Glutamatergic neuron (in vitro differentiated cells): ENCODE results near the gene ATP9A. TPM values are rescaled to one million over a fixed set of nuclear protein-coding genes. Genes with fewer than 3 reads are reported as not detected.

ENCODE experiments used
- DNase-seq: peaks from one replicate; pipeline ENCODE4 v3.0.0; 2022
- H3K27ac Mint-ChIP-seq: one replicate; pipeline ENCODE4 v1.8.0; 2020; ENCODE audit warnings: mild to moderate bottlenecking, mixed read lengths, inconsistent platforms; ENCODE audit not compliant: unreplicated experiment
- H3K27me3 Mint-ChIP-seq: one replicate; pipeline ENCODE4 v1.8.0; 2020; ENCODE audit warnings: mild to moderate bottlenecking, moderate library complexity, mixed read lengths, inconsistent platforms; ENCODE audit not compliant: unreplicated experiment
- H3K36me3 Mint-ChIP-seq: one replicate; pipeline ENCODE4 v1.8.0; 2020; ENCODE audit warnings: mild to moderate bottlenecking, mixed read lengths, inconsistent platforms; ENCODE audit not compliant: unreplicated experiment
- H3K4me1 Mint-ChIP-seq: one replicate; pipeline ENCODE4 v1.8.0; 2020; ENCODE audit warnings: mild to moderate bottlenecking, low read depth, mixed read lengths, inconsistent platforms; ENCODE audit not compliant: unreplicated experiment
- H3K4me3 Mint-ChIP-seq: one replicate; pipeline ENCODE4 v1.8.0; 2020; ENCODE audit warnings: mild to moderate bottlenecking, mixed read lengths, inconsistent platforms; ENCODE audit not compliant: unreplicated experiment
- H3K9me3 Mint-ChIP-seq: one replicate; pipeline ENCODE4 v1.8.0; 2020; ENCODE audit warnings: mild to moderate bottlenecking, moderate library complexity, mixed read lengths, inconsistent platforms; ENCODE audit not compliant: unreplicated experiment
- CTCF ChIP-seq: fragments of 200-600 bp; sonication (generic); IDR thresholded peaks from one replicate; pipeline ENCODE4 v1.5.0; 2021; ENCODE audit not compliant: partially characterized antibody, unreplicated experiment
- total RNA-seq: library from RNA; stranded (reverse); fragmentation: NEBNext Ultra II Directional; extraction: Animal tissue kit (Norgen Biotek cat#: 25700); gene quantifications from one replicate; pipeline ENCODE4 v1.2.1, GENCODE V29; 2021; ENCODE audit not compliant: unreplicated experiment

ATP9A gene
- total RNA-seq, 1 donor from 2014 or later: 66.1 TPM

DNA sequence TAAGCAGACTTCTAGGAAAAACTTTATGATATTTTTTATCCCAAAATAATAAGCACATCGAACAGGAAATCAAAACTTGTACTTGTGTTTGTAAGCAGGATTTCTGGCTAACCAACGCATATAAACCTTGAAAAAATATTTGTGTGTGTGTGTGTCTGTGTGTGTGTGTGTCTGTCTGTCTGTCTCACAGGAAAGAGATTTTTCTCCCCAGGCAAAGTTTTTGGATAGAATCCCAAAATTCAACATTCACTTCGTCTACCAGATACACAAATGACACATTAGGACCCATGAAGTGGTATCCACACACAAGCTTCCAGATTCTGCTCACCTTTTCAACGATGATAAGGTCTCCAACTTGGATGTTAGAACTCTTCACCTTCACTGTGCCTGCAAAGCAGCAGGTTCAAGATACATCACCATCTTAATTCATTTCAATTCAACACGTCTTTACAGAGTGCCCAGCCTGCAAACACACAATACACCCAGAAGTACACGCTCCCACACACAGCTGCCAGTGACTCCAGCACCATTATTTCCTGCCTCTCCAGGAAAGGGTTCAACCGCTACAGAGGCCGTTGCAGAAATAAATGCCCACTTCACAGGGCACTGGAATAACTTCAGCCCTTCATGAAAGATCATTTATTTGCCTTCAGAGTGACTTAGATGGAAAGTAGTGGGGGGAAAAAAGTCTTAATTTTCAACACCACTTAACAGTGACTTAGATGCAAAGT, 70.9 kb downstream of the ATP9A start:
- Mint-ChIP-seq H3K4me3 (peak overlapping the region; percentile 31), H3K27me3 (peaks cover 3% of the 10 kb centered on the region), H3K36me3 (no peaks in the 10 kb centered on the region), H3K4me1 (peaks cover 50% of the 10 kb centered on the region), H3K9me3 (peaks cover 2% of the 10 kb centered on the region), H3K27ac (peak overlapping the region; percentile 97)
- no peak for TF ChIP-seq CTCF
- DNase-seq: no peak

DNA sequence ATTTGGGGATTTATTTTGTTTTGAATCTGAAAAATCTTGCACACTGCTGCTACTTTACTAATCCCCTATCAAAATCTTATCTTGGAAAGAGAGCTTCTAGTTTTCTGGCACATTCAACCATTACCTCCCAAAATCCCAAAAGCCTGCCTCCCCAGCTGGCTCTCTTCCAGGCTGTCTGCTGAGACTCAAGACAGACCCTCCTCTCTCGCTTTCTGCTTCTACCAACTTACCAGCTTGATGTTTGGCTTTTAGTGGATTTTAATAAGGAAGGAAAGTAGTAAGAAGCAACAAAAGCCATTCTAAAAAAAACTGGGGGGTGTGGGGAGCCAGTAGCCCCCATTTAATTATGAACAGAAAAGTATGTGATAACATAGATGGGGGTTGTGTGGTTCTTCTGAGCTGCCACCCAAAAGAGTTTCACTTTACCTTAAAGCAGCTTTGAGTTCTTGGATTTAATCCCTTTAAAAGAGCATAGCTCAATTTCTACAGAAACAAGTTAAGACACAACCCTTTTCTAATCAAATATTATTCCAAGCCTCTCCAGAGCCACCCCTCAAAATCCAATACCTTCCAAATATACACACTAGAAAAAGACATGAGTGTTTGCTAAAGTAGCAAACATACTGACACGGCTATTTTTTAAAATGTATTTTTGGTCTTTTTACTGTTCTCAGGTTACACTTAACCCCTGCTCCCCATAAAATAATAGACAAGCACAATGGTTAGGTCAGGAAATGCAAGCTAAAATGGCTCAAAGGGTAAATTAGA, 71.7 kb downstream of the ATP9A start:
- Mint-ChIP-seq H3K27ac (peak overlapping the region; percentile 97), H3K9me3 (peaks cover 2% of the 10 kb centered on the region), H3K36me3 (no peaks in the 10 kb centered on the region), H3K27me3 (peaks cover 8% of the 10 kb centered on the region), H3K4me3 (peak overlapping the region; percentile 78), H3K4me1 (peaks cover 51% of the 10 kb centered on the region)
- no peak for TF ChIP-seq CTCF
- DNase-seq: no peak

GRCh38 chr20:51695574-51696303, 72.5 kb downstream of the ATP9A start:
- TF ChIP-seq CTCF: no peak
- Mint-ChIP-seq H3K27ac (peak overlapping the region; percentile 97), H3K27me3 (peaks cover 8% of the 10 kb centered on the region), H3K4me1 (peaks cover 44% of the 10 kb centered on the region), H3K9me3 (no peaks in the 10 kb centered on the region), H3K4me3 (peak overlapping the region; percentile 78), H3K36me3 (no peaks in the 10 kb centered on the region)
- no peak for DNase-seq

DNA sequence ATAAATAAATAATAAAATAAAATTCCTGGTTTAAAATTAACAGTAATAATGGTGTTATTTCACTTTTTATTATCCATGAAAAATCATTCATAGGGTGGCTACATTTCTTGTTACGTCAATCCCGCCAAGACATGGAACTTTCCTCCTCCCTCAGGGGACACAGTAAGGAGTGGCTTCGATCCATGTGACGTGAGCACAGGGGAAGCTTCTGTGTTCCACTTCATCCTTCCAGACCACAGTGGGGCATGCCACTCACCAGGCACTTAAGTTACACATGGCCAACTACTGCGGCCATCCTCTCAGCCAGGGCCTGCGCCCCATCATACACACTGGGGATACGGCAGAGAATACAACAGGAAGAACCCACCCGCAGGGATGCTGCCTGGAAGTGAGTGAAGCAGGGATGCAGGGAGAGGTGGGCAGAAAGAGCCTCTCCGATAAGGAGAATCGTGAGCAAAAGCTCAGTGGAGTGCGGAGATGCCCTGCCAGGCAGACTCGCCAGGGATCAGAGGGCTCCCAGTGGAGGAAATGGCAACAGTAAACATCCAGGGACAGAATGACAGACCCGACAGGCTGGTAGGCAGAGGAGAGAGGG, 75.3 kb downstream of the ATP9A start:
- Mint-ChIP-seq H3K27ac (peak overlapping the region; percentile 54), H3K4me3 (no peak overlapping the region), H3K36me3 (no peaks in the 10 kb centered on the region), H3K27me3 (peaks cover 8% of the 10 kb centered on the region), H3K9me3 (peaks cover 1% of the 10 kb centered on the region), H3K4me1 (peaks cover 44% of the 10 kb centered on the region)
- no peak for DNase-seq
- no peak for TF ChIP-seq CTCF
